Ishikawa (cell line): ENCODE measurements around the gene COL20A1.

Experiments used
- CEBPB ChIP-seq: IDR thresholded peaks from 2 replicates; pipeline ENCODE4 v1.6.1; 2012
- CREB1 ChIP-seq: IDR thresholded peaks from 2 replicates; pipeline ENCODE4 v1.6.1; 2012; ENCODE audit warnings: low read depth
- EGR1 ChIP-seq: IDR thresholded peaks from 2 replicates; pipeline ENCODE4 v1.6.1; 2012
- EP300 ChIP-seq: IDR thresholded peaks from 2 replicates; pipeline ENCODE4 v1.6.1; 2012; ENCODE audit warnings: borderline replicate concordance
- FOXM1 ChIP-seq: IDR thresholded peaks from 2 replicates; pipeline ENCODE4 v1.6.1; 2012; ENCODE audit warnings: low read depth, borderline replicate concordance
- NFIC ChIP-seq: IDR thresholded peaks from 2 replicates; pipeline ENCODE4 v1.6.1; 2012
- RAD21 ChIP-seq: IDR thresholded peaks from 2 replicates; pipeline ENCODE4 v1.6.1; 2012; ENCODE audit warnings: low read depth
- TAF1 ChIP-seq: IDR thresholded peaks from 2 replicates; pipeline ENCODE4 v1.6.1; 2012; ENCODE audit warnings: low read depth, mild to moderate bottlenecking
- TCF12 ChIP-seq: IDR thresholded peaks from 2 replicates; pipeline ENCODE4 v1.6.1; 2012; ENCODE audit warnings: low read depth
- TEAD4 ChIP-seq: IDR thresholded peaks from 2 replicates; pipeline ENCODE4 v1.6.1; 2012
- YY1 ChIP-seq: IDR thresholded peaks from 2 replicates; pipeline ENCODE4 v1.6.1; 2012; ENCODE audit warnings: low read depth
- ZBTB7A ChIP-seq: IDR thresholded peaks from 2 replicates; pipeline ENCODE4 v1.6.1; 2012; ENCODE audit warnings: low read depth
- TF ChIP-seq, protein P1 (sequence below): IDR thresholded peaks from 2 replicates; pipeline ENCODE4 v1.6.1; 2012
- TF ChIP-seq, protein P2 (sequence below): IDR thresholded peaks from 2 replicates; pipeline ENCODE4 v1.6.1; 2012; ENCODE audit warnings: low read depth, mild to moderate bottlenecking
- TF ChIP-seq, protein P3 (sequence below): IDR thresholded peaks from 2 replicates; pipeline ENCODE4 v1.6.1; 2012

COL20A1 gene

DNA sequence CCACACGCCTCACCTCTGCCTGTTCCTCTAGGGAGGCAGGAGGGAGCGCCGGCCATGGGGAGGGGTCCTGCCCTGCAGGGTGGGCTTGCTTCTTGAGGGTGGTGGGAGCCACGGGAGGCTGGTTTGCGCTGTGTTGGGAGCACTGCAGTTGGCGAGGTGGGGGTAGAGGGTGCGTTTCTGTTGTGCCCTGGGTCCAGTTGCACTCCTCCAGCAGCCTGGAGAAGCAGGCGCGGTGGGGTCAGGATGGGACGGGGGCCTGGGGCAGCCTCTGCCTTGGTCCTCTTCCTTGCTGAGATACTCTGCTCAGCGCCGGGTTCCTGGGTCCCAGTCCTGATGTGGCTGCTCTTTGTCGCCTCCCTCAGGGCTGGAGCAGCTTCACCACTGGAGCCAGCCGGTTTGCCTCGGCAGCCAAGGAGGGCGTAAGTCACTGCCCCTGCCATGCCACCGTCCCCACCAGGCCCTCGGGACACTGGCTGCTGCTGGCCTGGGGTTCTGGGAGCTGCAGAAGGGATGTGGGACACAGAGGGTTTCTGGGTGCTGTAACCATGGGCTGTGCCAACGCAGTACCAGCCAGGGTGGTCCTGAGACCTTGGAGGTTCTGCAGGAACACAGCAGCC lies 11.9 kb upstream of the COL20A1 start:
- TF ChIP-seq CEBPB (no peak), TEAD4 (no peak), TAF1 (no peak), YY1 (no peak), RAD21 (peak; percentile 24; the same call in 1 of the 2 replicates), EGR1 (no peak), NFIC (no peak), ZBTB7A (0 out of 2 replicates have a peak, but pooled peaks have one; percentile 36), FOXM1 (no peak)
- TF ChIP-seq, protein P1, sequence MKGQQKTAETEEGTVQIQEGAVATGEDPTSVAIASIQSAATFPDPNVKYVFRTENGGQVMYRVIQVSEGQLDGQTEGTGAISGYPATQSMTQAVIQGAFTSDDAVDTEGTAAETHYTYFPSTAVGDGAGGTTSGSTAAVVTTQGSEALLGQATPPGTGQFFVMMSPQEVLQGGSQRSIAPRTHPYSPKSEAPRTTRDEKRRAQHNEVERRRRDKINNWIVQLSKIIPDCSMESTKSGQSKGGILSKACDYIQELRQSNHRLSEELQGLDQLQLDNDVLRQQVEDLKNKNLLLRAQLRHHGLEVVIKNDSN = no peak
- TF ChIP-seq, protein P2, sequence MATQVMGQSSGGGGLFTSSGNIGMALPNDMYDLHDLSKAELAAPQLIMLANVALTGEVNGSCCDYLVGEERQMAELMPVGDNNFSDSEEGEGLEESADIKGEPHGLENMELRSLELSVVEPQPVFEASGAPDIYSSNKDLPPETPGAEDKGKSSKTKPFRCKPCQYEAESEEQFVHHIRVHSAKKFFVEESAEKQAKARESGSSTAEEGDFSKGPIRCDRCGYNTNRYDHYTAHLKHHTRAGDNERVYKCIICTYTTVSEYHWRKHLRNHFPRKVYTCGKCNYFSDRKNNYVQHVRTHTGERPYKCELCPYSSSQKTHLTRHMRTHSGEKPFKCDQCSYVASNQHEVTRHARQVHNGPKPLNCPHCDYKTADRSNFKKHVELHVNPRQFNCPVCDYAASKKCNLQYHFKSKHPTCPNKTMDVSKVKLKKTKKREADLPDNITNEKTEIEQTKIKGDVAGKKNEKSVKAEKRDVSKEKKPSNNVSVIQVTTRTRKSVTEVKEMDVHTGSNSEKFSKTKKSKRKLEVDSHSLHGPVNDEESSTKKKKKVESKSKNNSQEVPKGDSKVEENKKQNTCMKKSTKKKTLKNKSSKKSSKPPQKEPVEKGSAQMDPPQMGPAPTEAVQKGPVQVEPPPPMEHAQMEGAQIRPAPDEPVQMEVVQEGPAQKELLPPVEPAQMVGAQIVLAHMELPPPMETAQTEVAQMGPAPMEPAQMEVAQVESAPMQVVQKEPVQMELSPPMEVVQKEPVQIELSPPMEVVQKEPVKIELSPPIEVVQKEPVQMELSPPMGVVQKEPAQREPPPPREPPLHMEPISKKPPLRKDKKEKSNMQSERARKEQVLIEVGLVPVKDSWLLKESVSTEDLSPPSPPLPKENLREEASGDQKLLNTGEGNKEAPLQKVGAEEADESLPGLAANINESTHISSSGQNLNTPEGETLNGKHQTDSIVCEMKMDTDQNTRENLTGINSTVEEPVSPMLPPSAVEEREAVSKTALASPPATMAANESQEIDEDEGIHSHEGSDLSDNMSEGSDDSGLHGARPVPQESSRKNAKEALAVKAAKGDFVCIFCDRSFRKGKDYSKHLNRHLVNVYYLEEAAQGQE = no peak

DNA sequence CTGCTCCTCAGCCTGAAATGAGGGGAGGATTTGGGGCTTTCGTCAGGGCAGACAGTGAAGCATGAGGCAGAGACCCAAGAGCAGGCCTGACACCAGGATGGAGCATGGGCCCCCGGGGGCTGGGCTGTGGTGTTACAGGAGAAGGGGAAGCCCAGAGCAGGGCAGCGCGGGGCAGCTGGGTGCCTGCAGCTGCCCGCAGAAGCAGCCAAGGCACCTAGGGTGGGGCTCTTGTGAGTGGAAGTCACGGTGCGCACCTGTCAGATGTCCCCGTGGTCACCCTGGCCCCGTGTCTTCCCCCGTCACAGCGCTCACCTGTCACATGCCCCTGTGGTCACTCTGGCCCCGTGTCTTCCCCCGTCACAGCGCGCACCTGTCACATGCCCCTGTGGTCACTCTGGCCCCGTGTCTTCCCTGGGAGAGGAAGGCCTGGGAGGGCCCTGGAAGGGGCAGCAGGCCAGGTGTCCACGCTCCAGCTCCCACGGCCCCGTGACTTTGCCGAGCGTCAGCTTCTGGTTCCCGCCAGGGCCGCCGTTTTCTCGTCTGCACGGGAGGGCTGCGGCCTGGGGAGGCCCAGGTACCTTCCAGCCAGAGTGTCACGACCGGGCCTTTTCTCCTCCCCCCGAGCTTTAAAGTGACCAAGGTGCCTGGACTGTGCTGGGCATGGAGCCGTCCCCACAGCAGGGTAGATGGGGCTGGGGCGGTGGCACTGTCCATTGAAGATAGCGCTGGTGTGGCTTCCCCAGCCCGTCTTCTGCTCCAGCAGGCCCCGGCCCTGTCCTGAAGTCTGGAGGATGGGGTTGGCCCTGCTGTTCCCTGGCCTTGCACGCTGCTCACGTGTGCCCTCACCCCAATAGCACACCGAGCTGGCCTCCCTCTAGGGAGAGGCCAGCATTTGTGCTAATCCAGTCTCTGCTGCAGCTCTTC lies 11.0 kb upstream of the COL20A1 start:
- TF ChIP-seq, protein P1 = no peak
- TF ChIP-seq, protein P2 = no peak
- TF ChIP-seq, protein P3, sequence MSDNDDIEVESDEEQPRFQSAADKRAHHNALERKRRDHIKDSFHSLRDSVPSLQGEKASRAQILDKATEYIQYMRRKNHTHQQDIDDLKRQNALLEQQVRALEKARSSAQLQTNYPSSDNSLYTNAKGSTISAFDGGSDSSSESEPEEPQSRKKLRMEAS = no peak
- no peak for TF ChIP-seq YY1
- no peak for TF ChIP-seq TCF12
- TF ChIP-seq TAF1 = no peak
- no peak for TF ChIP-seq NFIC
- no peak for TF ChIP-seq RAD21
- TF ChIP-seq EP300 = no peak
- no peak for TF ChIP-seq TEAD4
- no peak for TF ChIP-seq EGR1
- no peak for TF ChIP-seq ZBTB7A
- TF ChIP-seq CEBPB = no peak
- no peak for TF ChIP-seq CREB1

DNA sequence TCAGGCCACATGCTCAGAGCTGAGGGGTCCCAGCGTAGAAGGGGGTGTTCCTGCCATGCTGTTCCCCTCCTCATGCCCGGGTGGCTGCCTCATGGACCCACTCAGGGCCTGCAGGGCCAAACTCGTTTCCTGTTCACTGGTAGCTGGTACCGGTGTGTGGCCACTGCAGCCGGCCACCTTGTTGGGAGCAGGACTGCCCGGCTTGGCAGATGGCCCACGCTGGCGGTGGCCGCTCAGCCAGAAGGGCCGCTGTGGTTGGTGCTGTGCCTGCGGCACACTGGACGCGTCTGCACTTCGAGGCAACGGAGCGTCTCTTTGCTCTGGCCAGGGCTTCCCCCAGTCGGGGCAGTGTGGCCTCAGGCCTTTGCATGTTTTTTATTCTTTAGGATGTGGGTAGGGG lies 10.0 kb upstream of the COL20A1 start:
- TF ChIP-seq FOXM1 = no peak
- TF ChIP-seq CEBPB = no peak
- no peak for TF ChIP-seq EP300

DNA sequence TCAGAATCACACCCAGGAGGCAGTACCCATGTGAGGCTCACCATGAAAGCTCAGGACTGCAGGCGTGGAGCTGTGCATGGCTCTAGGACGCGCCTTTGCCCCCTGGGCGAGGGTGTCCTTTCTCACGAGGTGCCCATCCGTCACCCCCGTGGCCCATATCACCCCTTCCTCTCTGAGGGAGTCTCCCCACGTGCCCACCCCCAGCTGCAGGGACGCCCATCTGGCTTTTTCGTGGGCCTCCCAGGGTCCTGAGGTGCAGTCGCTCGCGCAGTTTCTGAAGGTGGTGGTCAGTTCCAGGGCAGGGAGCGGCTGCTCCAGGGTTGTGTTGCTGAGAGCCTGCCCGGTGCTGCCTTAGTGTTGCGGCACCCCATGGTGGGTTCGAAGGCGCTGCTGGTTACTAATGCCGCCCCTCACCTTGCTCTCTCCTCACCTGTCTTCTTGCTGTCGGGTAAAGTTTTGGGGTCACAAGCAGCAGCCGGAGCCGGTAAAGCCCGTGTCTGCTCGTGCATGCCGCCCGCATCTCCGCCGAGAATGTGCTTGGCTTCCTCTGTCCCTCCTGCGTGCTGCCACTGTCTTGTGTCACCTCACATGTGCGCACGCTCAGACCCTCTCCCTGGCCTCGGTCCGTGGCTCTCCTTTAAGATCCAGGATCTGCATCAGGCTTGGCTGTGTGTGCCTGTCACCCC lies 9.4 kb upstream of the COL20A1 start:
- TF ChIP-seq, protein P1 = no peak
- TF ChIP-seq TAF1 (no peak), YY1 (no peak), TEAD4 (no peak), RAD21 (no peak), EGR1 (no peak), ZBTB7A (no peak), TCF12 (no peak), NFIC (no peak), CREB1 (no peak), FOXM1 (no peak)
- TF ChIP-seq, protein P3 = no peak

DNA sequence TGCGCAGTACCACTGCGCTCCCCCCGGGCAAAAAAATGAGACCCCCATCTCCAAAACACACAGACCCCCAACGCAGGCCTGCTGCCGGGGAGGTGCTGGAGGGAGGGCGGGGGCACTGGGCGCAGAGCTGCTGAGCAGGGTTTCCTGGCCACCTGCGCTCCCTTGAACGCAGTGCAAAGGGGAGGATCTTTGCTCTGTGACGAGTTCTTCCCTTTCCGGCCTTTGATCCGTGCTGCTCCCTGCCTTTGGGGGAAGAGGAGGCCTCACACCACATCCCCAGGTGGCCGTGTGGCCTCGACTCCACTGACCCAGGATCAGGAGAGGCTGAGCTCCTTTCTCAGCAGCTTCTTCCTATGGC lies 8.9 kb upstream of the COL20A1 start:
- TF ChIP-seq, protein P3 = no peak
- TF ChIP-seq TEAD4 (no peak), CEBPB (no peak)
